BJ (cell line): Measurements from ENCODE around the gene MTX3. TPM values are rescaled to one million over a fixed set of nuclear protein-coding genes. Genes with fewer than 3 reads are reported as not detected.

Source experiments
- CTCF ChIA-PET: fragments of 350-600 bp; formaldehyde crosslinking; extraction: SDS; loops from one replicate; lab custom pipeline; 2021; ENCODE audit warnings: antibody characterized with exemption, inconsistent platforms; lab: Yijun Ruan, JAX
- POLR2A ChIA-PET: fragments of 300-600 bp; sonication (Branson Sonifier 250); formaldehyde crosslinking; extraction: SDS; loops from one replicate; lab custom pipeline; 2021; ENCODE audit warnings: antibody characterized with exemption; lab: Charles Lee
- DNase-seq: peaks from one replicate; pipeline ENCODE4 v3.0.0-alpha.2; 2011; ENCODE audit warnings: low read depth
- H3K27me3 ChIP-seq: 2 replicates; pipeline ENCODE4 v1.6.0; 2011; ENCODE audit warnings: low read length; ENCODE audit not compliant: control insufficient read depth, insufficient read depth
- H3K36me3 ChIP-seq: 2 replicates; pipeline ENCODE4 v1.5.1; 2011; ENCODE audit warnings: low read length; ENCODE audit not compliant: control insufficient read depth, insufficient read depth
- H3K4me3 ChIP-seq: 2 replicates; pipeline ENCODE4 v1.5.1; 2011; ENCODE audit warnings: low read depth, mild to moderate bottlenecking, control low read depth, low read length
- CTCF ChIP-seq: IDR thresholded peaks from 2 replicates; pipeline ENCODE4 v1.5.1; 2011; ENCODE audit warnings: low read depth, mild to moderate bottlenecking, control low read depth, inconsistent platforms, low read length, moderate library complexity; ENCODE audit not compliant: insufficient read depth
- polyA plus RNA-seq: library from polyadenylated mRNA; depleted of rRNA; stranded (reverse); fragments of >200 nt; gene quantifications from 2 replicates; pipeline ENCODE4 v1.2.3, GENCODE V29; 2011

The MTX3 gene
- polyA plus RNA-seq, 1 experiment, result 5.1 TPM

GRCh38 chr5:79955941-79956670 lies 35.0 kb downstream of the MTX3 start:
- POLR2A ChIA-PET, result no interaction called here

GRCh38 chr5:79955356-79955895 lies 35.6 kb downstream of the MTX3 start:
- TF ChIP-seq CTCF, result no peak
- Histone ChIP-seq H3K4me3 (no peak overlapping the region), H3K27me3 (no peaks in the 10 kb centered on the region), H3K36me3 (no peaks in the 10 kb centered on the region)
- ChIA-PET POLR2A (no interaction called here), CTCF (no interaction called here)
- no peak for DNase-seq

More at GRCh38 chr5:79955941-79956670, 35.0 kb downstream of the MTX3 start:
- no peaks in the 10 kb centered on the region for H3K27me3 ChIP-seq
- CTCF ChIA-PET, result no interaction called here
- no peaks in the 10 kb centered on the region for H3K36me3 ChIP-seq
- DNase-seq, result no peak
- no peak for TF ChIP-seq CTCF
- H3K4me3 ChIP-seq, result no peak overlapping the region

- no peak for TF ChIP-seq CTCF
- no peak for DNase-seq
- ChIA-PET CTCF (no interaction called here), POLR2A (no interaction called here)
- Histone ChIP-seq H3K27me3 (no peaks in the 10 kb centered on the region), H3K36me3 (no peaks in the 10 kb centered on the region), H3K4me3 (no peak overlapping the region)
Measured at GRCh38 chr5:79954620-79955019, 36.4 kb downstream of the MTX3 start.

- H3K27me3 ChIP-seq, result no peaks in the 10 kb centered on the region
- H3K36me3 ChIP-seq, result no peaks in the 10 kb centered on the region
- H3K4me3 ChIP-seq, result no peak overlapping the region
- ChIA-PET CTCF (no interaction called here), POLR2A (no interaction called here)
- no peak for TF ChIP-seq CTCF
- DNase-seq, result no peak
Measured at GRCh38 chr5:79947567-79947966, 43.5 kb downstream of the MTX3 start.

GRCh38 chr5:79938468-79938867 lies 52.6 kb downstream of the MTX3 start:
- ChIA-PET CTCF (no interaction called here), POLR2A (no interaction called here)
- H3K27me3 ChIP-seq, result peaks cover 2% of the 10 kb centered on the region; the same call in 1 of the 2 replicates
- no peak overlapping the region for H3K4me3 ChIP-seq
- DNase-seq, result no peak
- no peak for TF ChIP-seq CTCF
- no peaks in the 10 kb centered on the region for H3K36me3 ChIP-seq
